ENCODE results near the gene AGBL5. TPM values are rescaled to one million over a fixed set of nuclear protein-coding genes. Genes with fewer than 3 reads are reported as not detected.
A peak's percentile ranks its signal among the peaks of the same experiment; 100 is the strongest.

AGBL5 gene
- total and polyA plus RNA-seq, 9 of the 15 experiments (the other 6 are each of a cell fraction or from before 2014, with no cell fraction given), result 3.3 to 52.7 (median 26.2) TPM

GRCh38 chr2:27050996-27051901 is at the start of gene AGBL5 (continued):
- TF ChIP-seq CREB3L1 (IDR thresholded peaks at IDR 0.05; ENCODE audit: borderline replicate concordance, low read depth), result peak; percentile 94
- TF ChIP-seq EP300 (IDR thresholded peaks at IDR 0.05; ENCODE audit: low read length), result peak; percentile 67
- TF ChIP-seq ZNF75A (CRISPR knock-in tag; IDR thresholded peaks at IDR 0.05), result 0 out of 2 replicates have a peak, but pooled peaks have one; percentile 28
- no peak for TF ChIP-seq PRDM10 (IDR thresholded peaks at IDR 0.05; ENCODE audit: partially characterized antibody)
- peak; percentile 80; the same call in 1 of the 2 replicates for TF ChIP-seq ATF7 (IDR thresholded peaks at IDR 0.05)
- TF ChIP-seq ZNF699 (CRISPR knock-in tag; IDR thresholded peaks at IDR 0.05; ENCODE audit: insufficient replicate concordance), result no peak
- no peak for TF ChIP-seq PHF20 (IDR thresholded peaks at IDR 0.05; ENCODE audit: partially characterized antibody)
- TF ChIP-seq ETV5 (CRISPR knock-in tag; IDR thresholded peaks at IDR 0.05; ENCODE audit: low read depth), result peak; percentile 72; the same call in 1 of the 2 replicates
- TF ChIP-seq ZNF76 (CRISPR knock-in tag; IDR thresholded peaks at IDR 0.05; ENCODE audit: borderline replicate concordance), result peak; percentile 46; the same call in 1 of the 2 replicates
- TF ChIP-seq ZBTB26 (CRISPR knock-in tag; IDR thresholded peaks at IDR 0.05), result peak; percentile 12; the same call in 1 of the 2 replicates
- TF ChIP-seq ZNF134 (CRISPR knock-in tag; conservative IDR thresholded peaks at IDR 0.05), result 0 out of 2 replicates have a peak, but pooled peaks have one; percentile 20
- TF ChIP-seq ZNF830 (CRISPR knock-in tag; IDR thresholded peaks at IDR 0.05), result no peak
- peak; percentile 11 for TF ChIP-seq NUFIP1 (IDR thresholded peaks at IDR 0.05; ENCODE audit: partially characterized antibody)
- TF ChIP-seq ZBTB43 (CRISPR knock-in tag; IDR thresholded peaks at IDR 0.05), result peak; percentile 84; the same call in 1 of the 2 replicates
- no peak for TF ChIP-seq TFE3 (CRISPR knock-in tag; IDR thresholded peaks at IDR 0.05)
- no peak; the same call in 1 of the 2 replicates for TF ChIP-seq ZEB2 (IDR thresholded peaks at IDR 0.05)
